Measurements from ENCODE around the gene ZC3H15. TPM values are rescaled to one million over a fixed set of nuclear protein-coding genes. Genes with fewer than 3 reads are reported as not detected.
"Not testable (repeated sequence)": the region's sequence is repeated elsewhere in the genome, so short reads cannot be mapped to it uniquely, and the experiment has no call there.

The ZC3H15 gene
- total and polyA plus RNA-seq, 2 of the 8 experiments (the other 6 are each of a cell fraction or from before 2014, with no cell fraction given): 32.0 to 80.8 TPM

DNA sequence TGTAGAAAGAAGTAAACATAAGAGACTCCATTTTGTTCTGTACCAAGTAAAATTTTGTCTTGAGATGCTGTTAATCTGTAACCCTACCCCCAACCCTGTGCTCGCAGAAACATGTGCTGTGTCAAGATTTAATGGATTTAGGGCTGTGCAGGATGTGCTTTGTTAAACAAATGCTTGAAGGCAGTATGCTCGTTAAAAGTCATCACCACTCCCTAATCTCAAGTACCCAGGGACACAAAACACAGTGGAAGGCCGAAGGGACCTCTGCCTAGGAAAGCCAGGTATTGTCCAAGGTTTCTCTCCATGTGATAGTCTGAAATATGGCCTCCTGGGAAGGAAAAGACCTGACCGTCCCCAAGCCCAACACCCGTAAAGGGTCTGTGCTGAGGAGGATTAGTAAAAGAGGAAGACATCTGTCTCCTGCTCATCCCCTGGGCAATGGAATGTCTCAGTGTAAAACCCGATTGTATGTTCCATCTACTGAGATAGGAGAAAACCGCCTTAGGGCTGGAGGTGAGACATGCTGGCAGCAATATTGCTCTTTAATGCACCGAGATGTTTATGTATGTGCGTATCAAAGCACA is 35.6 kb downstream of the ZC3H15 start:
- H3K9me3 ChIP-seq (ENCODE audit: insufficient read depth in 2 of 2, low read depth in 1 of 2, low read length in 1 of 2); H3K27me3 ChIP-seq (replicated peaks in 1 of 4; ENCODE audit: control insufficient read depth in 3 of 4, extremely low read depth in 1 of 4, insufficient read depth in 3 of 4, low read length in 3 of 4); H2BK15ac ChIP-seq (ENCODE audit: low read length); H3K4me1 ChIP-seq (replicated peaks in 1 of 4; ENCODE audit: control insufficient read depth in 3 of 4, insufficient read depth in 4 of 4, low read length in 3 of 4); H2BK12ac ChIP-seq (ENCODE audit: low read depth, low read length); H3K9ac ChIP-seq (replicated peaks in 1 of 4; ENCODE audit: extremely low read depth in 1 of 4, low read depth in 3 of 4, low read length in 3 of 4); H3K4me3 ChIP-seq (ENCODE audit: extremely low read depth in 1 of 4, insufficient read depth in 2 of 4, low read depth in 3 of 4, low read length in 4 of 4); H2BK20ac ChIP-seq (ENCODE audit: low read length); H4K8ac ChIP-seq (ENCODE audit: extremely low read depth, insufficient read depth, low read length); CTCF ChIA-PET (ENCODE audit: partially characterized antibody); FAIRE-seq; H3K4me2 ChIP-seq (ENCODE audit: insufficient read depth in 1 of 2, low read depth in 2 of 2, low read length in 2 of 2); H3K18ac ChIP-seq (ENCODE audit: extremely low read depth, low read length); H3K79me1 ChIP-seq (ENCODE audit: low read depth, low read length); H3K23me2 ChIP-seq (ENCODE audit: low read depth, low read length); H2BK120ac ChIP-seq (replicated peaks; ENCODE audit: low read depth, low read length); H3K56ac ChIP-seq (replicated peaks; ENCODE audit: insufficient read length, low read depth, low read length); H2AK5ac ChIP-seq (ENCODE audit: low read depth, low read length); H3K27ac ChIP-seq (ENCODE audit: low read depth, low read length); H4K91ac ChIP-seq (replicated peaks; ENCODE audit: insufficient read length, low read length); H3K14ac ChIP-seq (ENCODE audit: insufficient read length); H4K5ac ChIP-seq (ENCODE audit: insufficient read length, low read depth, low read length); H2AFZ ChIP-seq (ENCODE audit: low read length); DNase-seq (ENCODE audit: low read depth in 1 of 2, low spot score in 2 of 2); H2BK5ac ChIP-seq (ENCODE audit: low read depth, low read length); H3K79me2 ChIP-seq (ENCODE audit: control insufficient read depth in 1 of 2, insufficient read depth in 2 of 2, low read length in 2 of 2); H3K4ac ChIP-seq (replicated peaks; ENCODE audit: insufficient read length, low read depth, low read length); POLR2A ChIA-PET (ENCODE audit: partially characterized antibody); H3K23ac ChIP-seq (ENCODE audit: insufficient read length); H4K20me1 ChIP-seq (replicated peaks in 1 of 2; ENCODE audit: control insufficient read depth in 1 of 2, insufficient read depth in 2 of 2, low read length in 2 of 2): not testable (repeated sequence)
- H3K36me3 ChIP-seq (ENCODE audit: control insufficient read depth in 2 of 4, insufficient read depth in 4 of 4, low read length in 3 of 4): peaks cover 0 to 12% (median 2%) of the 10 kb centered on the region in 4 experiments; a peak in 3 of 8 replicates
- 90% methylated on average over 9 of the region's 9 CpGs; no CpG with 5 or more reads in 1 of the 2 experiments for WGBS, 2 experiments (ENCODE audit: extremely low coverage in 1 of 2, insufficient coverage in 1 of 2, insufficient read length in 1 of 2, insufficient replicate concordance in 2 of 2, low coverage in 1 of 2, low lambda C conversion rate in 2 of 2, missing lambda C conversion rate in 1 of 2)

Measured in H1 (cell line).